HL-60 (cell line): ENCODE measurements around the gene GYG2.

Source experiments
- DNase-seq, 2 experiments: peaks; one replicate each; pipeline ENCODE4 v3.0.0-alpha.2; 2010 to 2020; ENCODE audit warnings: low read depth in 1 of 2, low spot score in 1 of 2
- H3K27ac ChIP-seq: fragments of 250-450 bp; sonication (Bioruptor Pico); replicated peaks from 2 replicates; pipeline ENCODE4 v1.5.1; 2020; ENCODE audit warnings: mild to moderate bottlenecking, moderate library complexity
- H3K27me3 ChIP-seq: fragments of 250-450 bp; sonication (Bioruptor Pico); 2 replicates; pipeline ENCODE4 v1.5.1; 2021; ENCODE audit warnings: mild to moderate bottlenecking, moderate library complexity; ENCODE audit not compliant: insufficient read depth, poor library complexity, severe bottlenecking
- H3K4me3 ChIP-seq: replicated peaks from 2 replicates; pipeline ENCODE4 v1.5.1; 2011; ENCODE audit warnings: mild to moderate bottlenecking, control low read depth, low read length; ENCODE audit not compliant: insufficient read depth
- CTCF ChIP-seq: IDR thresholded peaks from one replicate; pipeline ENCODE4 v1.5.1; 2011; ENCODE audit warnings: low read length, control low read depth, inconsistent platforms; ENCODE audit not compliant: insufficient read depth
- GABPA ChIP-seq: IDR thresholded peaks from 2 replicates; pipeline ENCODE4 v1.6.1; 2012; ENCODE audit warnings: low read depth
- POLR2AphosphoS5 ChIP-seq: IDR thresholded peaks from 2 replicates; pipeline ENCODE4 v1.6.1; 2012; ENCODE audit warnings: low read depth
- REST ChIP-seq: IDR thresholded peaks from 2 replicates; pipeline ENCODE4 v1.6.1; 2012; ENCODE audit warnings: low read depth; ENCODE audit not compliant: insufficient replicate concordance
- SPI1 ChIP-seq: IDR thresholded peaks from 2 replicates; pipeline ENCODE4 v1.6.1; 2012; ENCODE audit warnings: low read depth, mild to moderate bottlenecking, borderline replicate concordance

GYG2 gene

GRCh38 chrX:2857566-2857965, 28.8 kb downstream of the GYG2 start:
- no peaks in the 10 kb centered on the region for H3K27me3 ChIP-seq
- no peak overlapping the region for H3K4me3 ChIP-seq
- no peak overlapping the region for H3K27ac ChIP-seq
- TF ChIP-seq POLR2AphosphoS5 (no peak), GABPA (no peak), CTCF (no peak), REST (no peak), SPI1 (no peak)
- DNase-seq: no peak

GRCh38 chrX:2859197-2859797, 30.6 kb downstream of the GYG2 start:
- no peak for DNase-seq
- Histone ChIP-seq H3K4me3 (no peak overlapping the region), H3K27me3 (no peaks in the 10 kb centered on the region), H3K27ac (no peak overlapping the region)
- TF ChIP-seq REST (no peak), GABPA (no peak), SPI1 (no peak)

GRCh38 chrX:2862404-2862803, 33.7 kb downstream of the GYG2 start:
- Histone ChIP-seq H3K27ac (no peak overlapping the region), H3K27me3 (no peaks in the 10 kb centered on the region), H3K4me3 (no peak overlapping the region)
- TF ChIP-seq SPI1: no peak
- TF ChIP-seq POLR2AphosphoS5: no peak
- TF ChIP-seq CTCF: no peak
- TF ChIP-seq REST: no peak
- no peak for TF ChIP-seq GABPA
- DNase-seq: no peak
